Cardiac fibroblast (primary cell): ENCODE measurements around the gene CLEC16A.

ENCODE experiments used
- DNase-seq, 2 donors: peaks; one replicate each; pipeline versions ENCODE4 v3.0.0 to v3.0.0-alpha.2; 2010; ENCODE audit warnings: low read depth in 2 of 2
- H3K4me3 ChIP-seq, 2 donors: replicated peaks in 1 of 2; 1 replicate in 1 of 2; 2 replicates in 1 of 2; pipeline ENCODE4 v1.5.1; 2011; ENCODE audit warnings: low read depth in 2 of 2, low read length in 2 of 2, mild to moderate bottlenecking in 2 of 2, moderate library complexity in 1 of 2
- CTCF ChIP-seq: IDR thresholded peaks from one replicate; pipeline ENCODE4 v1.5.1; 2011; ENCODE audit warnings: low read depth, mild to moderate bottlenecking, low read length, inconsistent platforms

The CLEC16A gene

GRCh38 chr16:11057711-11058345, 113.5 kb downstream of the CLEC16A start:
- H3K4me3 ChIP-seq = no peak overlapping the region
- no peak for TF ChIP-seq CTCF
- no peak for DNase-seq

GRCh38 chr16:11058832-11059231, 114.5 kb downstream of the CLEC16A start:
- no peak overlapping the region for H3K4me3 ChIP-seq
- DNase-seq = no peak
- TF ChIP-seq CTCF = no peak

- H3K4me3 ChIP-seq = no peak overlapping the region
- TF ChIP-seq CTCF = no peak
- no peak for DNase-seq
Observed at GRCh38 chr16:11059588-11059987, 115.2 kb downstream of the CLEC16A start.

- no peak for DNase-seq
- TF ChIP-seq CTCF = no peak
- no peak overlapping the region for H3K4me3 ChIP-seq
Observed at GRCh38 chr16:11060364-11060763, 116.0 kb downstream of the CLEC16A start.

- no peak for DNase-seq
- no peak for TF ChIP-seq CTCF
- no peak overlapping the region for H3K4me3 ChIP-seq
Observed at GRCh38 chr16:11060842-11061241, 116.5 kb downstream of the CLEC16A start.

GRCh38 chr16:11061629-11062270, 117.4 kb downstream of the CLEC16A start:
- no peak overlapping the region for H3K4me3 ChIP-seq
- no peak for DNase-seq
- no peak for TF ChIP-seq CTCF
